ENCODE data around the gene GINS3.

DNA sequence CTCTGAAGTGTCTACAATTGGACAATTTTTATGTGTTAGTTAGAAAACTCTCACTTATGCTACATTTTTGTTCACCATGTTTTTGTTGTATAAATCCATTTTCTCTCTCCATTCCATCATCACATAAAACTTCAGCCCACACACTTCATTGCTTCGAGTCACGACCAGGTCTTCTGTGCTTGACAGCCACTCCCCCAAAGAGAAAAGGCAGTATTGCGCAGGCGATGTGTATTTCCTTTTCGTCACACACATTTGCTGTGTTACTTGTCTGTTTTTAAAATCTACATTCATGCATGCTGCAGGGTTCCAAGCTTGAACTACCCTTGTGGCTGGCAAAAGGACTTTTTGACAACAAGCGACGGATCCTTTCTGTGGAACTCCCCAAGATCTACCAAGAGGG, 10.5 kb downstream of the GINS3 start:
- TF ChIP-seq, protein P1, sequence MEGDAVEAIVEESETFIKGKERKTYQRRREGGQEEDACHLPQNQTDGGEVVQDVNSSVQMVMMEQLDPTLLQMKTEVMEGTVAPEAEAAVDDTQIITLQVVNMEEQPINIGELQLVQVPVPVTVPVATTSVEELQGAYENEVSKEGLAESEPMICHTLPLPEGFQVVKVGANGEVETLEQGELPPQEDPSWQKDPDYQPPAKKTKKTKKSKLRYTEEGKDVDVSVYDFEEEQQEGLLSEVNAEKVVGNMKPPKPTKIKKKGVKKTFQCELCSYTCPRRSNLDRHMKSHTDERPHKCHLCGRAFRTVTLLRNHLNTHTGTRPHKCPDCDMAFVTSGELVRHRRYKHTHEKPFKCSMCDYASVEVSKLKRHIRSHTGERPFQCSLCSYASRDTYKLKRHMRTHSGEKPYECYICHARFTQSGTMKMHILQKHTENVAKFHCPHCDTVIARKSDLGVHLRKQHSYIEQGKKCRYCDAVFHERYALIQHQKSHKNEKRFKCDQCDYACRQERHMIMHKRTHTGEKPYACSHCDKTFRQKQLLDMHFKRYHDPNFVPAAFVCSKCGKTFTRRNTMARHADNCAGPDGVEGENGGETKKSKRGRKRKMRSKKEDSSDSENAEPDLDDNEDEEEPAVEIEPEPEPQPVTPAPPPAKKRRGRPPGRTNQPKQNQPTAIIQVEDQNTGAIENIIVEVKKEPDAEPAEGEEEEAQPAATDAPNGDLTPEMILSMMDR (IDR thresholded peaks at IDR 0.05): no peak
- TF ChIP-seq POLR2A (IDR thresholded peaks at IDR 0.05): no peak

All from uterus (tissue), 2 donors.